ENCODE measurements around the gene NPAT. TPM values are rescaled to one million over a fixed set of nuclear protein-coding genes. Genes with fewer than 3 reads are reported as not detected.

Gene NPAT
- total and polyA plus RNA-seq, 2 of the 13 experiments (the other 11 are each of a cell fraction or from before 2014, with no cell fraction given) = 4.4 to 11.2 TPM

DNA sequence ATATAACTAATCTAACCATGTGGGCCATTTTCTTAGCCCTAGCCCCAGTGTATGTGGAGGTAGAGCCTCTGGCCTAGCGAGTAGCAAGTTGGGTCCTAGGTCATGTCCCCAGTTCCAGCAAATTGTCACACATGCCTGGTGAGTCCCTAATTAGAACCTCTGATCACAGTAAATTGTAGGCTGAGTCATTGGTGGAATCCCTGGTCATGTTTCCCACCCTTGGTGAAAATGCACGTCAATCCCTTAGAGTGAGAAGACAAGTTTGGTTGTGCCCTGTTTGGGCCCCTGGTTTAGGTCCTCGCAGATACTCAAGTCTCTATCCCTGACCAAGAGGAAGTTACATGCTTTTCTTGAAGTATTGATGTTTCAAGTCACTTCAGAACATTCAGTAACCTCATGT lies 47.1 kb upstream of the NPAT start (continued):
- TF ChIP-seq HOXA7 (CRISPR knock-in tag; IDR thresholded peaks at IDR 0.05) (no peak), HNRNPH1 (optimal IDR thresholded peaks at IDR 0.05; ENCODE audit: low read depth, low read length) (no peak)
- TF ChIP-seq, protein P1, sequence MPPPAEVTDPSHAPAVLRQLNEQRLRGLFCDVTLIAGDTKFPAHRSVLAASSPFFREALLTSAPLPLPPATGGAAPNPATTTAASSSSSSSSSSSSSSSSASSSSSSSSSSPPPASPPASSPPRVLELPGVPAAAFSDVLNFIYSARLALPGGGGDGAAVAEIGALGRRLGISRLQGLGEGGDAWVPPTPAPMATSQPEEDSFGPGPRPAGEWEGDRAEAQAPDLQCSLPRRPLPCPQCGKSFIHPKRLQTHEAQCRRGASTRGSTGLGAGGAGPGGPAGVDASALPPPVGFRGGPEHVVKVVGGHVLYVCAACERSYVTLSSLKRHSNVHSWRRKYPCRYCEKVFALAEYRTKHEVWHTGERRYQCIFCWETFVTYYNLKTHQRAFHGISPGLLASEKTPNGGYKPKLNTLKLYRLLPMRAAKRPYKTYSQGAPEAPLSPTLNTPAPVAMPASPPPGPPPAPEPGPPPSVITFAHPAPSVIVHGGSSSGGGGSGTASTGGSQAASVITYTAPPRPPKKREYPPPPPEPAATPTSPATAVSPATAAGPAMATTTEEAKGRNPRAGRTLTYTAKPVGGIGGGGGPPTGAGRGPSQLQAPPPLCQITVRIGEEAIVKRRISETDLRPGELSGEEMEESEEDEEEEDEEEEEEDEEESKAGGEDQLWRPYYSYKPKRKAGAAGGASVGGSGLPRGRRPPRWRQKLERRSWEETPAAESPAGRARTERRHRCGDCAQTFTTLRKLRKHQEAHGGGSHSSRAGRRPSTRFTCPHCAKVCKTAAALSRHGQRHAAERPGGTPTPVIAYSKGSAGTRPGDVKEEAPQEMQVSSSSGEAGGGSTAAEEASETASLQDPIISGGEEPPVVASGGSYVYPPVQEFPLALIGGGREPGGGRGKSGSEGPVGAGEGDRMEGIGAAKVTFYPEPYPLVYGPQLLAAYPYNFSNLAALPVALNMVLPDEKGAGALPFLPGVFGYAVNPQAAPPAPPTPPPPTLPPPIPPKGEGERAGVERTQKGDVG (CRISPR knock-in tag; IDR thresholded peaks at IDR 0.05; ENCODE audit: borderline replicate concordance) = no peak

DNA sequence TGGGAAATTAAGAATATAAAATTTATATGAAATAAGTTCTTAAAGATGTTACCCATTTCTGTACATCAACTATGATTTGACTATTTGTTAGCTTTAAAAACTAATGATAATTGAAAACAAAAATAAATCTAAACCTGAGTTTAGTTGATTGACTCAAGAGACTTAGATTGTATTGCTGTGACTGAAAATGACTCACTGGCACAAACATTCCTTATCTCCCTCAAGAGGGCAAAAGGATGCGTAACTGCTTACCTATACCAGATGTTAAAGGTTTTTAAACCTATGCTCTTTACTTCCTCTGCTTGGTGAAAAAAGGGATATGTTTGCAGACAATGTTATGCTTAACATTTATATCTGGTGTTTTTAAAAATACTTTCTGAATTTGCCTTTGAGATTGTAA lies 30.7 kb upstream of the NPAT start:
- WGBS (ENCODE audit: low lambda C conversion rate) = 100% methylated on average over 1 of the region's 1 CpG
- no peak overlapping the region for H3K27ac ChIP-seq (ENCODE audit: extremely low read length, insufficient read depth, low read length)
- H3K4me1 ChIP-seq (ENCODE audit: insufficient read depth, low read length) = no peaks in the 10 kb centered on the region
- ChIA-PET CTCF (ENCODE audit: low intra/inter-chr PET ratio, low total read pairs) (no interaction called here), POLR2A (no interaction called here)
- FAIRE-seq = no peak
- ATAC-seq = no peak
- H3K9ac ChIP-seq (ENCODE audit: insufficient read depth, low read depth, low read length) = no peak overlapping the region
- H3K9me3 ChIP-seq (ENCODE audit: low read length) = no peaks in the 10 kb centered on the region
- no peak overlapping the region for H3K4me2 ChIP-seq (ENCODE audit: low read depth, low read length)
- no peaks in the 10 kb centered on the region for H3K79me2 ChIP-seq (ENCODE audit: insufficient read depth, low read length)
- no TSS peak for BruUV-seq (replicated peaks)
- no peak for DNase-seq (ENCODE audit: low spot score)
- intact Hi-C loops (cut with micrococcal nuclease; ENCODE audit: unreplicated experiment) (loop anchor here (5.0 kb wide), 1 partner anchor 469 kb away; no protein-coding TSS in a partner anchor), in situ Hi-C loops (cut with HindIII; ENCODE audit: extremely low pct_ligation_motif_present, low pct_unique_long_range_greater_than_20kb) (no loop called here)
- H3K36me3 ChIP-seq (replicated peaks in 1 of 2; ENCODE audit: control insufficient read depth in 1 of 2, insufficient read depth in 2 of 2, low read length in 2 of 2) = peaks cover 12 to 64% of the 10 kb centered on the region in 2 experiments
- no peaks in the 10 kb centered on the region for H4K20me1 ChIP-seq (ENCODE audit: insufficient read depth, low read length)
- no peak overlapping the region for H3K4me3 ChIP-seq (replicated peaks in 1 of 3; ENCODE audit: insufficient read depth in 1 of 3, low read depth in 2 of 3, low read length in 3 of 3)
- H3K27me3 ChIP-seq (ENCODE audit: control insufficient read depth in 1 of 2, insufficient read depth in 2 of 2, low read length in 2 of 2) = no peaks in the 10 kb centered on the region
- no peak overlapping the region for H2AFZ ChIP-seq (ENCODE audit: low read length)
- TF ChIP-seq, protein P2, sequence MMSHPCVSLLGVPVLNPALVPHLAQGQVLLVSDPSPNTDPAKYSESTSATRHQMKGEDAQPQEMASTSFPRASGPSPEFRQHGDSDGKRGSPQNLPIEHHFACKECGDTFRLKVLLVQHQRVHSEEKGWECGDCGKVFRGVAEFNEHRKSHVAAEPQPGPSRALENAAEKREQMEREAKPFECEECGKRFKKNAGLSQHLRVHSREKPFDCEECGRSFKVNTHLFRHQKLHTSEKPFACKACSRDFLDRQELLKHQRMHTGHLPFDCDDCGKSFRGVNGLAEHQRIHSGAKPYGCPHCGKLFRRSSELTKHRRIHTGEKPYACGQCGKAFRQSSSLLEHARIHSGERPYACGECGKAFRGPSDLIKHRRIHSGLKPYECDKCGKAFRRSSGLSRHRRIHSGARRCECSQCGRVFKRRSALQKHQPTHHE (CRISPR knock-in tag; IDR thresholded peaks at IDR 0.05; ENCODE audit: borderline replicate concordance) = no peak
- no peak for TF ChIP-seq HNF4G (IDR thresholded peaks at IDR 0.05; ENCODE audit: borderline replicate concordance, low read depth, low read length)
- no peak for TF ChIP-seq HNF4G (CRISPR knock-in tag; IDR thresholded peaks at IDR 0.05; ENCODE audit: borderline replicate concordance, low read depth)
- TF ChIP-seq HNRNPH1 (optimal IDR thresholded peaks at IDR 0.05; ENCODE audit: low read depth, low read length) = no peak
- no peak for TF ChIP-seq ZFP41 (CRISPR knock-in tag; IDR thresholded peaks at IDR 0.05; ENCODE audit: borderline replicate concordance)
- no peak for TF ChIP-seq KLF6 (CRISPR knock-in tag; IDR thresholded peaks at IDR 0.05)
- TF ChIP-seq, protein P3, sequence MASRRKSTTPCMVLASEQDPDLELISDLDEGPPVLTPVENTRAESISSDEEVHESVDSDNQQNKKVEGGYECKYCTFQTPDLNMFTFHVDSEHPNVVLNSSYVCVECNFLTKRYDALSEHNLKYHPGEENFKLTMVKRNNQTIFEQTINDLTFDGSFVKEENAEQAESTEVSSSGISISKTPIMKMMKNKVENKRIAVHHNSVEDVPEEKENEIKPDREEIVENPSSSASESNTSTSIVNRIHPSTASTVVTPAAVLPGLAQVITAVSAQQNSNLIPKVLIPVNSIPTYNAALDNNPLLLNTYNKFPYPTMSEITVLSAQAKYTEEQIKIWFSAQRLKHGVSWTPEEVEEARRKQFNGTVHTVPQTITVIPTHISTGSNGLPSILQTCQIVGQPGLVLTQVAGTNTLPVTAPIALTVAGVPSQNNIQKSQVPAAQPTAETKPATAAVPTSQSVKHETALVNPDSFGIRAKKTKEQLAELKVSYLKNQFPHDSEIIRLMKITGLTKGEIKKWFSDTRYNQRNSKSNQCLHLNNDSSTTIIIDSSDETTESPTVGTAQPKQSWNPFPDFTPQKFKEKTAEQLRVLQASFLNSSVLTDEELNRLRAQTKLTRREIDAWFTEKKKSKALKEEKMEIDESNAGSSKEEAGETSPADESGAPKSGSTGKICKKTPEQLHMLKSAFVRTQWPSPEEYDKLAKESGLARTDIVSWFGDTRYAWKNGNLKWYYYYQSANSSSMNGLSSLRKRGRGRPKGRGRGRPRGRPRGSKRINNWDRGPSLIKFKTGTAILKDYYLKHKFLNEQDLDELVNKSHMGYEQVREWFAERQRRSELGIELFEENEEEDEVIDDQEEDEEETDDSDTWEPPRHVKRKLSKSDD (CRISPR knock-in tag; IDR thresholded peaks at IDR 0.05; ENCODE audit: low read depth) = no peak
- no peak for TF ChIP-seq MAZ (IDR thresholded peaks at IDR 0.05; ENCODE audit: borderline replicate concordance, low read depth, low read length)
- no peak for TF ChIP-seq MAZ (CRISPR knock-in tag; IDR thresholded peaks at IDR 0.05; ENCODE audit: low read depth)
- TF ChIP-seq ZNF317 (CRISPR knock-in tag; IDR thresholded peaks at IDR 0.05) = no peak
- TF ChIP-seq MAF1 (CRISPR knock-in tag; IDR thresholded peaks at IDR 0.05; ENCODE audit: borderline replicate concordance) = no peak
- TF ChIP-seq, protein P4, sequence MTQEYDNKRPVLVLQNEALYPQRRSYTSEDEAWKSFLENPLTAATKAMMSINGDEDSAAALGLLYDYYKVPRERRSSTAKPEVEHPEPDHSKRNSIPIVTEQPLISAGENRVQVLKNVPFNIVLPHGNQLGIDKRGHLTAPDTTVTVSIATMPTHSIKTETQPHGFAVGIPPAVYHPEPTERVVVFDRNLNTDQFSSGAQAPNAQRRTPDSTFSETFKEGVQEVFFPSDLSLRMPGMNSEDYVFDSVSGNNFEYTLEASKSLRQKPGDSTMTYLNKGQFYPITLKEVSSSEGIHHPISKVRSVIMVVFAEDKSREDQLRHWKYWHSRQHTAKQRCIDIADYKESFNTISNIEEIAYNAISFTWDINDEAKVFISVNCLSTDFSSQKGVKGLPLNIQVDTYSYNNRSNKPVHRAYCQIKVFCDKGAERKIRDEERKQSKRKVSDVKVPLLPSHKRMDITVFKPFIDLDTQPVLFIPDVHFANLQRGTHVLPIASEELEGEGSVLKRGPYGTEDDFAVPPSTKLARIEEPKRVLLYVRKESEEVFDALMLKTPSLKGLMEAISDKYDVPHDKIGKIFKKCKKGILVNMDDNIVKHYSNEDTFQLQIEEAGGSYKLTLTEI (CRISPR knock-in tag; conservative IDR thresholded peaks at IDR 0.05) = no peak

All from HepG2 (cell line).